HEK293 (cell line): ENCODE data around the gene ST3GAL5.

Experiments used
- CTCF ChIA-PET: fragments of 350-600 bp; formaldehyde crosslinking; extraction: SDS; loops from one replicate; lab custom pipeline; 2021; ENCODE audit warnings: antibody characterized with exemption; lab: Yijun Ruan, JAX
- POLR2A ChIA-PET: fragments of 300-600 bp; formaldehyde crosslinking; extraction: SDS; loops from one replicate; lab custom pipeline; 2020; ENCODE audit warnings: antibody characterized with exemption, inconsistent platforms; lab: Yijun Ruan, JAX
- H3K27ac ChIP-seq: fragments of 200-500 bp; sonication (Bioruptor generic); 2 replicates; pipeline ENCODE4 v1.5.1; 2014; ENCODE audit warnings: low read depth, low read length, control low read depth, inconsistent platforms; ENCODE audit errors: extremely low read depth
- H3K36me3 ChIP-seq, 2 experiments: fragments of 200-500 bp in 1 of 2; sonication (Bioruptor generic) in 1 of 2; 1 replicate in 1 of 2; 2 replicates in 1 of 2; pipeline ENCODE4 v1.5.1; 2014 to 2017; ENCODE audit warnings: inconsistent platforms in 2 of 2, low read length in 2 of 2; ENCODE audit not compliant: control insufficient read depth in 2 of 2, insufficient read depth in 1 of 2
- H3K4me1 ChIP-seq: fragments of 200-500 bp; sonication (Bioruptor generic); 2 replicates; pipeline ENCODE4 v1.5.1; 2014; ENCODE audit warnings: mild to moderate bottlenecking, low read length, inconsistent platforms; ENCODE audit not compliant: control insufficient read depth, insufficient read depth
- H3K4me3 ChIP-seq: 2 replicates; pipeline ENCODE4 v1.5.1; 2011; ENCODE audit warnings: low read depth, mild to moderate bottlenecking, control low read depth, low read length, moderate library complexity
- H3K9me3 ChIP-seq: fragments of 200-500 bp; sonication (Bioruptor generic); 2 replicates; pipeline ENCODE4 v1.5.1; 2014; ENCODE audit warnings: low read depth, low read length, inconsistent platforms; ENCODE audit not compliant: control insufficient read depth, insufficient read depth
- AEBP2 ChIP-seq: fragments of 450-650 bp; formaldehyde crosslinking; IDR thresholded peaks from 2 replicates; pipeline ENCODE4 v1.5.1; 2016; ENCODE audit warnings: missing biosample characterization, missing genetic modification characterization, borderline replicate concordance
- BCL11A ChIP-seq: fragments of 450-650 bp; formaldehyde crosslinking; IDR thresholded peaks from 2 replicates; pipeline ENCODE4 v1.5.1; 2016; ENCODE audit warnings: low read depth, missing biosample characterization, missing genetic modification characterization
- GLI2 ChIP-seq: fragments of 450-650 bp; formaldehyde crosslinking; IDR thresholded peaks from 2 replicates; pipeline ENCODE4; 2017; ENCODE audit warnings: missing biosample characterization, missing genetic modification characterization, low read depth, borderline replicate concordance
- HOXA7 ChIP-seq: sonication (generic); formaldehyde crosslinking; IDR thresholded peaks from 2 replicates; pipeline ENCODE4 v1.8.1; 2022; ENCODE audit warnings: missing genetic modification reagents, borderline replicate concordance
- KLF16 ChIP-seq: fragments of 450-650 bp; formaldehyde crosslinking; IDR thresholded peaks from 2 replicates; pipeline ENCODE4 v1.5.1; 2017; ENCODE audit warnings: missing biosample characterization, missing genetic modification characterization
- MZF1 ChIP-seq: fragments of 450-650 bp; formaldehyde crosslinking; IDR thresholded peaks from 2 replicates; pipeline ENCODE4 v1.5.1; 2017; ENCODE audit warnings: missing biosample characterization, missing genetic modification characterization, borderline replicate concordance
- SALL2 ChIP-seq: fragments of 450-650 bp; formaldehyde crosslinking; IDR thresholded peaks from 2 replicates; pipeline ENCODE4 v1.5.0; 2017; ENCODE audit warnings: missing biosample characterization, mild to moderate bottlenecking, missing genetic modification characterization, borderline replicate concordance
- SCRT2 ChIP-seq: fragments of 450-650 bp; formaldehyde crosslinking; IDR thresholded peaks from 2 replicates; pipeline ENCODE4 v1.5.1; 2016; ENCODE audit warnings: missing biosample characterization, missing genetic modification characterization
- TSHZ1 ChIP-seq: fragments of 450-650 bp; formaldehyde crosslinking; IDR thresholded peaks from 2 replicates; pipeline ENCODE4 v1.5.1; 2016; ENCODE audit warnings: missing biosample characterization, missing genetic modification characterization, borderline replicate concordance
- ZBTB11 ChIP-seq: fragments of 450-650 bp; formaldehyde crosslinking; conservative IDR thresholded peaks from 2 replicates; pipeline ENCODE4 v1.5.1; 2016; ENCODE audit warnings: low read depth, missing biosample characterization, missing genetic modification characterization
- ZBTB8A ChIP-seq: fragments of 450-650 bp; formaldehyde crosslinking; IDR thresholded peaks from 2 replicates; pipeline ENCODE4 v1.5.1; 2016; ENCODE audit warnings: missing biosample characterization, missing genetic modification characterization
- ZFP69B ChIP-seq: fragments of 450-650 bp; formaldehyde crosslinking; IDR thresholded peaks from 2 replicates; pipeline ENCODE4 v1.5.1; 2016; ENCODE audit warnings: missing biosample characterization, missing genetic modification characterization
- ZNF10 ChIP-seq: fragments of 450-650 bp; formaldehyde crosslinking; IDR thresholded peaks from 2 replicates; pipeline ENCODE4 v1.5.1; 2017; ENCODE audit warnings: missing biosample characterization, missing genetic modification characterization
- ZNF169 ChIP-seq: fragments of 450-650 bp; formaldehyde crosslinking; IDR thresholded peaks from 2 replicates; pipeline ENCODE4 v1.5.1; 2016; ENCODE audit warnings: missing biosample characterization, missing genetic modification characterization
- ZNF311 ChIP-seq: fragments of 450-650 bp; formaldehyde crosslinking; IDR thresholded peaks from 2 replicates; pipeline ENCODE4 v1.5.1; 2017; ENCODE audit warnings: missing biosample characterization, missing genetic modification characterization, borderline replicate concordance
- ZNF341 ChIP-seq: fragments of 450-650 bp; formaldehyde crosslinking; IDR thresholded peaks from 2 replicates; pipeline ENCODE4; 2016; ENCODE audit warnings: low read depth, missing biosample characterization, missing genetic modification characterization
- ZNF560 ChIP-seq: fragments of 450-650 bp; formaldehyde crosslinking; IDR thresholded peaks from 2 replicates; pipeline ENCODE4 v1.5.1; 2017; ENCODE audit warnings: missing biosample characterization, missing genetic modification characterization, borderline replicate concordance
- ZNF704 ChIP-seq: fragments of 450-650 bp; formaldehyde crosslinking; IDR thresholded peaks from 2 replicates; pipeline ENCODE4 v1.5.1; 2016; ENCODE audit warnings: missing biosample characterization, missing genetic modification characterization
- ZNF792 ChIP-seq: fragments of 450-650 bp; formaldehyde crosslinking; IDR thresholded peaks from 2 replicates; pipeline ENCODE4 v1.5.1; 2016; ENCODE audit warnings: missing biosample characterization, missing genetic modification characterization
- TF ChIP-seq, protein P1 (sequence below): fragments of 450-650 bp; formaldehyde crosslinking; IDR thresholded peaks from 2 replicates; pipeline ENCODE4 v1.5.1; 2016; ENCODE audit warnings: missing biosample characterization, missing genetic modification characterization
- TF ChIP-seq, protein P2 (sequence below): sonication (generic); formaldehyde crosslinking; IDR thresholded peaks from 2 replicates; pipeline ENCODE4 v1.8.1; 2022; ENCODE audit warnings: mild to moderate bottlenecking, moderate library complexity, missing genetic modification reagents
- TF ChIP-seq, protein P3 (sequence below): fragments of 450-650 bp; formaldehyde crosslinking; IDR thresholded peaks from 2 replicates; pipeline ENCODE4 v1.5.1; 2017; ENCODE audit warnings: missing biosample characterization, missing genetic modification characterization

Gene ST3GAL5

DNA sequence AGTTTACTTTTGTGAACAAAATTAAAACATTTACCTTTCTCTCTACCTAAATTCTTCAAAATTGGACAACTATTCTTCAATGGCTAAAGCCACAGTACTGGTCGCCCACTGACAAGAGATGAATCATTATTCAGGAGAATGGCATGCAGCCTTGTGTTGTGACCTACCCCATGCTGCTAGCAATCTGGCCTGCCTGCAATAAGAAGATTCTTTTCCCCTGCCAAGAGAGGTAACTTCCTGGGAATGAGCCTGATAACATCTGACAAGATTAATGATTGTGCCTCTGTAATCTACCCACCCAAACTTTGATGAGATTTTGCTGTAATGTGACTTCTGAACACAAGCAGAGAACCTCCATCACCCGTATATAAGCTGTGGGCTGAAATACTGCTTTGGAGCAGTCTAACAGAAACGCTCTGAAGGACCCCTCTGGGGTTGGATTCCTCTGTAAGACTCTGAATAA lies 47.0 kb upstream of the ST3GAL5 start (continued):
- TF ChIP-seq, protein P1, sequence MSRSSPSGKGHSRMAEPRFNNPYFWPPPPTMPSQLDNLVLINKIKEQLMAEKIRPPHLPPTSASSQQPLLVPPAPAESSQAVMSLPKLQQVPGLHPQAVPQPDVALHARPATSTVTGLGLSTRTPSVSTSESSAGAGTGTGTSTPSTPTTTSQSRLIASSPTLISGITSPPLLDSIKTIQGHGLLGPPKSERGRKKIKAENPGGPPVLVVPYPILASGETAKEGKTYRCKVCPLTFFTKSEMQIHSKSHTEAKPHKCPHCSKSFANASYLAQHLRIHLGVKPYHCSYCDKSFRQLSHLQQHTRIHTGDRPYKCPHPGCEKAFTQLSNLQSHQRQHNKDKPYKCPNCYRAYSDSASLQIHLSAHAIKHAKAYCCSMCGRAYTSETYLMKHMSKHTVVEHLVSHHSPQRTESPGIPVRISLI, result no peak
- TF ChIP-seq TSHZ1 (tag by site-specific recombination) (no peak), ZNF560 (tag by site-specific recombination) (no peak), HOXA7 (CRISPR knock-in tag) (no peak), ZBTB11 (tag by site-specific recombination) (no peak), SCRT2 (no peak), MZF1 (tag by site-specific recombination) (no peak), KLF16 (tag by site-specific recombination) (no peak), ZFP69B (tag by site-specific recombination) (no peak)
- TF ChIP-seq, protein P2, sequence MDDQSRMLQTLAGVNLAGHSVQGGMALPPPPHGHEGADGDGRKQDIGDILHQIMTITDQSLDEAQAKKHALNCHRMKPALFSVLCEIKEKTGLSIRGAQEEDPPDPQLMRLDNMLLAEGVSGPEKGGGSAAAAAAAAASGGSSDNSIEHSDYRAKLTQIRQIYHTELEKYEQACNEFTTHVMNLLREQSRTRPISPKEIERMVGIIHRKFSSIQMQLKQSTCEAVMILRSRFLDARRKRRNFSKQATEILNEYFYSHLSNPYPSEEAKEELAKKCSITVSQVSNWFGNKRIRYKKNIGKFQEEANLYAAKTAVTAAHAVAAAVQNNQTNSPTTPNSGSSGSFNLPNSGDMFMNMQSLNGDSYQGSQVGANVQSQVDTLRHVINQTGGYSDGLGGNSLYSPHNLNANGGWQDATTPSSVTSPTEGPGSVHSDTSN (CRISPR knock-in tag), result no peak
- TF ChIP-seq, protein P3, sequence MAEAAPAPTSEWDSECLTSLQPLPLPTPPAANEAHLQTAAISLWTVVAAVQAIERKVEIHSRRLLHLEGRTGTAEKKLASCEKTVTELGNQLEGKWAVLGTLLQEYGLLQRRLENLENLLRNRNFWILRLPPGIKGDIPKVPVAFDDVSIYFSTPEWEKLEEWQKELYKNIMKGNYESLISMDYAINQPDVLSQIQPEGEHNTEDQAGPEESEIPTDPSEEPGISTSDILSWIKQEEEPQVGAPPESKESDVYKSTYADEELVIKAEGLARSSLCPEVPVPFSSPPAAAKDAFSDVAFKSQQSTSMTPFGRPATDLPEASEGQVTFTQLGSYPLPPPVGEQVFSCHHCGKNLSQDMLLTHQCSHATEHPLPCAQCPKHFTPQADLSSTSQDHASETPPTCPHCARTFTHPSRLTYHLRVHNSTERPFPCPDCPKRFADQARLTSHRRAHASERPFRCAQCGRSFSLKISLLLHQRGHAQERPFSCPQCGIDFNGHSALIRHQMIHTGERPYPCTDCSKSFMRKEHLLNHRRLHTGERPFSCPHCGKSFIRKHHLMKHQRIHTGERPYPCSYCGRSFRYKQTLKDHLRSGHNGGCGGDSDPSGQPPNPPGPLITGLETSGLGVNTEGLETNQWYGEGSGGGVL (tag by site-specific recombination), result no peak

DNA sequence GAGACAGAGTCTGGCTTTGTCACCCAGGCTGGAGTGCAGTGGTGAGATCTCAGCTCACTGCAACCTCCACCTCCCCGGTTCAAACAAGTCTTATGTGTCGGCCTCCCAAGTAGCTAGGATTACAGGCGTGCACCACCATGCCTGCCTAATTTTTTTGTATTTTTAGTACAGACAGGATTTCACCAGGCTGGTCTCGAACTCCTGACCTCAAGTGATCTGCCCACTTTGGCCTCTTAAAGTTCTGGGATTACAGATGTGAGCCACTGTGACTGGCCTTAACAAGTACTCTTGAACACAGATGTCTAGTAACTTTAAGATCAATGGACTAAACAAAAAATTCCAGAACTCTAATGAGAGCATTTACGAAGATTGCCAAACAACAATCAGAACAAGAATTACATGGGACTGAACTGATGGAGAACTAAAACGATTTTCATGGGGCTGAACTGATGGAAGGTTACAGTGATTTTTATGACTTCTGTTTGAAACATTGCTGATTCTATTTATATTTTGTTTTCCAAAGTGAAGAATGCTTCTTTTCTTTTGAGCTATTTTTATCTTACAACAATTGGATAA lies 46.5 kb upstream of the ST3GAL5 start:
- H3K4me3 ChIP-seq, result no peak overlapping the region
- H3K27ac ChIP-seq, result no peak overlapping the region
- H3K9me3 ChIP-seq, result no peaks in the 10 kb centered on the region
- H3K4me1 ChIP-seq, result peaks cover 4% of the 10 kb centered on the region; the same call in 1 of the 2 replicates
- ChIA-PET CTCF (interaction anchor here (0.6 kb wide), 1 partner anchor 542 kb away, joined by 3 read pairs; no protein-coding TSS in a partner anchor), POLR2A (no interaction called here)
- H3K36me3 ChIP-seq, result no peaks in the 10 kb centered on the region
- TF ChIP-seq ZNF792 (tag by site-specific recombination) (no peak), AEBP2 (tag by site-specific recombination) (no peak), ZBTB8A (tag by site-specific recombination) (no peak), SALL2 (tag by site-specific recombination) (no peak), GLI2 (tag by site-specific recombination) (no peak), ZNF311 (tag by site-specific recombination) (no peak), ZNF169 (tag by site-specific recombination) (no peak), ZNF10 (tag by site-specific recombination) (no peak), BCL11A (tag by site-specific recombination) (no peak), ZNF704 (tag by site-specific recombination) (no peak), ZNF341 (no peak)
